GM21717 (cell line): ENCODE data around the gene CASZ1.

ENCODE experiments used
- ATAC-seq: cut with Tn5 transposase; IDR thresholded peaks from one replicate; pipeline ENCODE4 v1.9.1; 2021; ENCODE audit warnings: mild to moderate bottlenecking, moderate library complexity; ENCODE audit not compliant: unreplicated experiment

The CASZ1 gene

DNA sequence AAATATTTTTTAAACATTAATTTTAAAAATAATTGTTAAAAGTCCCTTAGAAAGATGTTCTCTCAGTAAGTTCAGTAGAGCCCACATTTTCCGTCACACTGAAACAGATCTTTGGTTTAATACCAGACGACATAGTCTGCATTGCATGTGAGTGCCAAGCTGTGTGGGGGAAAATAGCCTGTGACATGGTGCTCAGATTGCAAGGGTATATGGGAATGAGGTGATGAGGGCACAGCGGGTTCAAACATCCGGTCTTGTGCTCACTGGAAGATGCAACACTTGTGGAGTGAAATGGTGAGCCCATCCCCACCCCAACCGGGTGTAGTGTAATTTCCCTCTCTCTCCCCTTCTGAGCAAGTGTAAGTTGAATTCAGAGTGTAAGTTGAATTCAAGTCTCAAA is 207.4 kb downstream of the CASZ1 start:
- ATAC-seq = no peak

DNA sequence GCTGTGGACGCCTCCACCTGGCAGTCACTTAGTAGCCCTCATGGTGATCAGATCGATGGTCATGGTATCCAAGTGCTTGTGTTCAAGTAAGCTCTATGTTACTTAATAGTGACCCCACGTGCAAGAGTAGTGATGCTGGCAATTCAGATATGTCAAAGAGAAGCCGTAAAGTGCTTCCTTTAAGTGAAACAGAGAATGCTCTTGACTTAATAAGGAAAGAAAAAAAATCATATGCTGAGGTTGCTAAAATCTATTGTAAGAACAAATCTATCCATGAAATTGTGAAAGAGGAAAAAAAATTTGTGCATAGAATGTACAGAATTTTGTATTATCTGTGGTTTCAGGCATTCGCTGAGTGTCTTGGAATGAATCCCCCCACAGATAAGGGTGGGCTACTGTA is 207.8 kb downstream of the CASZ1 start:
- no peak for ATAC-seq
